Common myeloid progenitor, CD34-positive (primary cell): Measurements from ENCODE around the gene SHMT2.

Experiments
- CTCF ChIA-PET: fragments of 350-600 bp; sonication (Branson Sonifier 250); formaldehyde crosslinking; loops from one replicate; lab custom pipeline; 2021; ENCODE audit warnings: antibody characterized with exemption; lab: Charles Lee
- POLR2A ChIA-PET: fragments of 350-600 bp; sonication (Branson Sonifier 250); formaldehyde crosslinking; loops from one replicate; lab custom pipeline; 2021; ENCODE audit warnings: antibody characterized with exemption; lab: Charles Lee
- DNase-seq, 3 donors: peaks; one replicate each; pipeline versions ENCODE4 v3.0.0 to v3.0.0-alpha.2; 2013
- H3K27ac ChIP-seq, 2 experiments: 1 replicate in 1 of 2; 2 replicates in 1 of 2; pipeline ENCODE4 v1.7.0; 2013; ENCODE audit warnings: inconsistent platforms in 2 of 2, low read length in 2 of 2, mild to moderate bottlenecking in 2 of 2, low read depth in 1 of 2, moderate library complexity in 1 of 2; ENCODE audit not compliant: severe bottlenecking in 2 of 2, insufficient read depth in 1 of 2, poor library complexity in 1 of 2
- H3K27me3 ChIP-seq, 5 experiments: replicated peaks in 2 of 5; 1 replicate in 3 of 5; 2 replicates in 2 of 5; pipeline versions ENCODE4 v1.6.1 to v1.7.0; 2013; ENCODE audit warnings: low read length in 4 of 5, mild to moderate bottlenecking in 2 of 5, moderate library complexity in 2 of 5, inconsistent platforms in 1 of 5; ENCODE audit not compliant: insufficient read depth in 5 of 5, control insufficient read depth in 4 of 5
- H3K36me3 ChIP-seq, 4 experiments: 1 replicate in 2 of 4; 2 replicates in 2 of 4; pipeline versions ENCODE4 v1.6.1 to v1.7.0; 2013; ENCODE audit warnings: low read length in 3 of 4, control low read depth in 1 of 4, mild to moderate bottlenecking in 1 of 4; ENCODE audit not compliant: control insufficient read depth in 4 of 4, insufficient read depth in 4 of 4
- H3K4me1 ChIP-seq, 4 experiments: 1 replicate in 3 of 4; 2 replicates in 1 of 4; pipeline versions ENCODE4 v1.6.1 to v1.7.1; 2013; ENCODE audit warnings: low read length in 3 of 4, mild to moderate bottlenecking in 3 of 4, control low read depth in 1 of 4, inconsistent platforms in 1 of 4, moderate library complexity in 1 of 4; ENCODE audit not compliant: control insufficient read depth in 4 of 4, insufficient read depth in 4 of 4; ENCODE audit errors: control extremely low read depth in 1 of 4
- H3K4me3 ChIP-seq, 7 experiments: 1 replicate in 4 of 7; 2 replicates in 3 of 7; pipeline versions ENCODE4 v1.5.1 to v1.7.0; 2013; ENCODE audit warnings: mild to moderate bottlenecking in 7 of 7, low read length in 6 of 7, moderate library complexity in 6 of 7, inconsistent platforms in 2 of 7, low read depth in 2 of 7, control low read depth in 1 of 7; ENCODE audit not compliant: insufficient read depth in 4 of 7, control insufficient read depth in 1 of 7; ENCODE audit errors: extremely low read depth in 1 of 7
- H3K9me3 ChIP-seq, 5 experiments: 1 replicate in 4 of 5; 2 replicates in 1 of 5; pipeline versions ENCODE4 v1.6.1 to v1.7.1; 2013; ENCODE audit warnings: low read length in 4 of 5, mild to moderate bottlenecking in 2 of 5, inconsistent platforms in 1 of 5, low read depth in 1 of 5, moderate library complexity in 1 of 5; ENCODE audit not compliant: control insufficient read depth in 4 of 5, insufficient read depth in 2 of 5; ENCODE audit errors: control extremely low read depth in 1 of 5
- WGBS: methylation state at CpG from one replicate; pipeline ENCODE4 v1.1.5; 2013; ENCODE audit not compliant: insufficient coverage; 5-methylcytosine and 5-hydroxymethylcytosine counted together

The SHMT2 gene

GRCh38 chr12:57224973-57225679 is 4.4 kb upstream of the SHMT2 start:
- Histone ChIP-seq H3K27me3 (peaks cover 7 to 80% (median 38%) of the 10 kb centered on the region in 5 experiments), H3K9me3 (no peaks in the 10 kb centered on the region), H3K36me3 (no peaks in the 10 kb centered on the region), H3K27ac (no peak overlapping the region), H3K4me3 (peak overlapping the region in 1 of 7 experiments; percentile 32), H3K4me1 (peaks cover 9 to 48% (median 42%) of the 10 kb centered on the region in 4 experiments)
- ChIA-PET POLR2A (no interaction called here), CTCF (interaction anchor here (1.1 to 13.6 kb wide), 6 partner anchors 9 to 80 kb away, joined by 3 to 326 read pairs (median 7); partner anchors contain the start of genes NXPH4 and STAC3)
- DNase-seq: peak; percentile 57 to 75 (median 74)
- WGBS: 2% methylated on average over 55 of the region's 61 CpGs

GRCh38 chr12:57225680-57226210 is 3.8 kb upstream of the SHMT2 start:
- ChIA-PET POLR2A (interaction anchor here (0.6 kb wide), 1 partner anchor 19 kb away, joined by 5 read pairs; no protein-coding TSS in a partner anchor), CTCF (interaction anchor here (0.9 to 13.6 kb wide), 5 partner anchors 8 to 45 kb away, joined by 3 to 326 read pairs (median 8); partner anchors contain the start of genes NXPH4 and STAC3)
- peaks cover 0 to under 1% (median 0%) of the 10 kb centered on the region in 4 experiments for H3K36me3 ChIP-seq
- peaks cover 9 to 54% (median 49%) of the 10 kb centered on the region in 4 experiments for H3K4me1 ChIP-seq
- no peak for DNase-seq
- peaks cover 7 to 74% (median 36%) of the 10 kb centered on the region in 5 experiments for H3K27me3 ChIP-seq
- H3K27ac ChIP-seq: no peak overlapping the region
- H3K4me3 ChIP-seq: no peak overlapping the region
- H3K9me3 ChIP-seq: no peaks in the 10 kb centered on the region
- 22% methylated on average over 16 of the region's 18 CpGs for WGBS

GRCh38 chr12:57226588-57227314 is 2.8 kb upstream of the SHMT2 start:
- Histone ChIP-seq H3K27me3 (peaks cover 7 to 64% (median 30%) of the 10 kb centered on the region in 5 experiments), H3K9me3 (no peaks in the 10 kb centered on the region), H3K36me3 (peaks cover 4 to 11% (median 6%) of the 10 kb centered on the region in 4 experiments), H3K4me3 (peak overlapping the region in 2 of 7 experiments; percentile 5 to 47), H3K4me1 (peaks cover 9 to 58% (median 52%) of the 10 kb centered on the region in 4 experiments), H3K27ac (no peak overlapping the region)
- DNase-seq: no peak
- ChIA-PET POLR2A (no interaction called here), CTCF (interaction anchor here (0.9 to 13.6 kb wide), 3 partner anchors 12 to 44 kb away, joined by 3 to 326 read pairs (median 170); partner anchors contain the start of genes NXPH4 and STAC3)
- 1% methylated on average over 15 of the region's 35 CpGs for WGBS

- Histone ChIP-seq H3K9me3 (no peaks in the 10 kb centered on the region), H3K4me3 (peak overlapping the region in 1 of 7 experiments; percentile 47), H3K27me3 (peaks cover 7 to 56% (median 30%) of the 10 kb centered on the region in 5 experiments), H3K27ac (no peak overlapping the region), H3K36me3 (peaks cover 4 to 19% (median 13%) of the 10 kb centered on the region in 4 experiments), H3K4me1 (peaks cover 9 to 58% (median 52%) of the 10 kb centered on the region in 4 experiments)
- ChIA-PET CTCF (interaction anchor here (1.2 to 13.6 kb wide), 3 partner anchors 8 to 16 kb away, joined by 3 to 326 read pairs (median 170); partner anchors contain the start of genes NXPH4 and STAC3), POLR2A (no interaction called here)
- DNase-seq: no peak
- WGBS: 22% methylated on average over 4 of the region's 8 CpGs
Measured at GRCh38 chr12:57227315-57228115, 2.0 kb upstream of the SHMT2 start.

GRCh38 chr12:57229046-57229633 is 371 bp upstream of the SHMT2 start:
- peak; percentile 61 to 76 (median 72) for DNase-seq
- Histone ChIP-seq H3K27ac (peak overlapping the region in 1 of 2 experiments; percentile 75), H3K27me3 (peaks cover 7 to 40% (median 19%) of the 10 kb centered on the region in 5 experiments), H3K36me3 (peaks cover 10 to 35% (median 24%) of the 10 kb centered on the region in 4 experiments), H3K9me3 (no peaks in the 10 kb centered on the region), H3K4me3 (peak overlapping the region; percentile 55 to 92 (median 79)), H3K4me1 (peaks cover 9 to 58% (median 49%) of the 10 kb centered on the region in 4 experiments)
- POLR2A ChIA-PET: no interaction called here
- 0% methylated on average over 8 of the region's 9 CpGs for WGBS
- CTCF ChIA-PET: interaction anchor here (0.8 to 13.6 kb wide), 7 partner anchors 10 to 105 kb away, joined by 3 to 326 read pairs (median 3); partner anchors contain the start of genes NXPH4 and STAC3
